Measurements from ENCODE around the gene ZNF273.
"Not testable (repeated sequence)": the region's sequence is repeated elsewhere in the genome, so short reads cannot be mapped to it uniquely, and the experiment has no call there.

Gene ZNF273

DNA sequence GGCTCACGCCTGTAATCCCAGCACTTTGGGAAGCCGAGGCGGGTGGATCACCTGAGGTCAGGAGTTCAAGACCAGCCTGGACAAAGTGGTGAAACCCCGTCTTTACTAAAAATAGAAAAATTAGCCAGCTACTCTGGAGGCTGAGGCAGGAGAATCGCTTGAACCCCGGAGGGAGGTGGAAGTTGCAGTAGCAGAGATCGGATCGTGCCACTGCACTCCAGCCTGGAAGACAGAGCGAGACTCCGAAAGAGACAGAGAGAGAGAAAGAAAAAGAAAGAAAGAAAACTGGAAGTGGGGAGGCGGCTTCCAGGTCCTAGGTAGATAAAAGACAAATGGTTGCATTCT, 640 bp upstream of the ZNF273 start:
- H4K91ac ChIP-seq (ENCODE audit: low read length); H2BK12ac ChIP-seq (ENCODE audit: low read length in 2 of 2); H3K4me1 ChIP-seq (ENCODE audit: control insufficient read depth, insufficient read depth, low read depth, low read length); H2BK5ac ChIP-seq (ENCODE audit: low read depth, low read length, poor library complexity, severe bottlenecking); H3K4ac ChIP-seq (ENCODE audit: low read depth in 1 of 2, low read length in 2 of 2); H3K9me3 ChIP-seq (ENCODE audit: control insufficient read depth, low read length); H2BK15ac ChIP-seq (ENCODE audit: low read depth, poor library complexity, severe bottlenecking); H4K8ac ChIP-seq (ENCODE audit: low read length); H3K14ac ChIP-seq (ENCODE audit: low read length in 2 of 2); H3K27ac ChIP-seq (ENCODE audit: low read length, poor library complexity, severe bottlenecking); H3K36me3 ChIP-seq (ENCODE audit: control insufficient read depth in 1 of 2, insufficient read depth in 2 of 2, low read depth in 1 of 2, low read length in 2 of 2); H3K27me3 ChIP-seq (ENCODE audit: control insufficient read depth in 1 of 2, insufficient read depth in 1 of 2, low read length in 2 of 2); DNase-seq; H3K23ac ChIP-seq (ENCODE audit: low read length in 2 of 2); H3K4me2 ChIP-seq (ENCODE audit: low read length, poor library complexity, severe bottlenecking); H2BK120ac ChIP-seq (ENCODE audit: low read depth, low read length); H3K18ac ChIP-seq (ENCODE audit: low read depth in 1 of 2, low read length in 2 of 2); H2AK5ac ChIP-seq (ENCODE audit: low read length, severe bottlenecking): not testable (repeated sequence)
- Histone ChIP-seq H3K4me3 (ENCODE audit: insufficient read depth in 1 of 2, low read depth in 1 of 2, low read length in 2 of 2) (peak overlapping the region in 1 of 2 experiments; percentile 99), H2AFZ (ENCODE audit: low read depth, low read length) (peak overlapping the region; percentile 23), H3K79me1 (replicated peaks; ENCODE audit: low read length, poor library complexity, severe bottlenecking) (peaks cover 18% of the 10 kb centered on the region), H3K9ac (ENCODE audit: low read length) (peak overlapping the region; percentile 96)
- WGBS: 77% methylated on average over 11 of the region's 11 CpGs

DNA sequence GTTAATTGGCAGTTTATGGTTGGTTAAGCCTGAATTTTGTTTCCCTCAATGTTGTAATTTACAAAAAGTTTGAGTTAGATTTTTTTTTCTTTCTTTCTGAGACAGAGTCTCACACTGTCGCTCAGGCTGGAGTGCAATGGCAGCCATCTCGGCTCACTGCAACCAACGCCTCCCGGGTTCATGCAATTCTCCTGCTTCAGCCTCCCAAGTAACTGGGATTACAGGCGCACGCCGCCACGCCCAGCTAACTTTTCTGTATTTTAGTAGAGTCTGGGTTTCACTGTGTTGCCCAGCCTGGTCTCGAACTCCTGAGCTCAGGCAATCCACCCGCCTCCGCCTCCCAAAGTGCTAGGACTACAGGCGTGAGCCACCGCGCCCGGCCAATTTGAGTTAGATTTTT, 935 bp downstream of the ZNF273 start:
- Histone ChIP-seq H3K4me1 (ENCODE audit: control insufficient read depth, insufficient read depth, low read depth, low read length) (peaks cover 3% of the 10 kb centered on the region), H3K14ac (ENCODE audit: low read length in 2 of 2) (no peak overlapping the region), H3K9ac (ENCODE audit: low read length) (peak overlapping the region; percentile 96), H3K23ac (ENCODE audit: low read length in 2 of 2) (no peak overlapping the region), H4K91ac (ENCODE audit: low read length) (no peak overlapping the region), H3K27me3 (ENCODE audit: control insufficient read depth in 1 of 2, insufficient read depth in 1 of 2, low read length in 2 of 2) (no peaks in the 10 kb centered on the region), H4K8ac (ENCODE audit: low read length) (no peak overlapping the region), H3K18ac (ENCODE audit: low read depth in 1 of 2, low read length in 2 of 2) (no peak overlapping the region), H3K79me1 (replicated peaks; ENCODE audit: low read length, poor library complexity, severe bottlenecking) (peaks cover 26% of the 10 kb centered on the region), H2BK12ac (ENCODE audit: low read length in 2 of 2) (no peak overlapping the region), H2BK15ac (ENCODE audit: low read depth, poor library complexity, severe bottlenecking) (no peak overlapping the region), H3K36me3 (ENCODE audit: control insufficient read depth in 1 of 2, insufficient read depth in 2 of 2, low read depth in 1 of 2, low read length in 2 of 2) (no peaks in the 10 kb centered on the region), H2BK5ac (ENCODE audit: low read depth, low read length, poor library complexity, severe bottlenecking) (no peak overlapping the region), H3K4me2 (ENCODE audit: low read length, poor library complexity, severe bottlenecking) (peak overlapping the region; percentile 68), H3K4ac (ENCODE audit: low read depth in 1 of 2, low read length in 2 of 2) (no peak overlapping the region), H3K4me3 (ENCODE audit: insufficient read depth in 1 of 2, low read depth in 1 of 2, low read length in 2 of 2) (peak overlapping the region in 1 of 2 experiments; percentile 99), H2BK120ac (ENCODE audit: low read depth, low read length) (no peak overlapping the region), H3K27ac (ENCODE audit: low read length, poor library complexity, severe bottlenecking) (no peak overlapping the region), H3K9me3 (ENCODE audit: control insufficient read depth, low read length) (no peaks in the 10 kb centered on the region), H2AFZ (ENCODE audit: low read depth, low read length) (no peak overlapping the region), H2AK5ac (ENCODE audit: low read length, severe bottlenecking) (no peak overlapping the region)
- no peak for DNase-seq
- WGBS: 92% methylated on average over 15 of the region's 15 CpGs

DNA sequence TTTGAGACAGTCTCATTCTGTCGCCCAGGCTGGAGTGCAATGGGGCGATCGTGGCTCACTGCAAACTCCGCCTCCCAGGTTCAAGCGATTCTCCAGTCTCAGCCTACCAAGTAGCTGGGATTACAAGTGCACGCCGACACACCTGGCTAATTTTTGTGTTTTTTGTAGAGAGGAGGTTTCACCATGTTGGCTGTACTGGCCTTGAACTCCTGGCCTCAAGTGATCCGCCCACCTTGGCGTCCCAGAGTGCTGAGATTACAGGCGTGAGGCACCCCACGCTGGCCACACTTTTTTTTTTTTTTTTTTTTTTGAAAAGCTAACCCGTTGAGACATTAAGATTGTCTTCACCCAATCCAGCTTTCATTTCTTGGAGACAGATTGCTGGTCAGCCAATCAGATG, 2.1 kb downstream of the ZNF273 start:
- H3K27ac ChIP-seq (ENCODE audit: low read length, poor library complexity, severe bottlenecking): no peak overlapping the region
- no peak overlapping the region for H3K14ac ChIP-seq (ENCODE audit: low read length in 2 of 2)
- H3K36me3 ChIP-seq (ENCODE audit: control insufficient read depth in 1 of 2, insufficient read depth in 2 of 2, low read depth in 1 of 2, low read length in 2 of 2): no peaks in the 10 kb centered on the region
- H2BK15ac ChIP-seq (ENCODE audit: low read depth, poor library complexity, severe bottlenecking): no peak overlapping the region
- peak overlapping the region in 1 of 2 experiments; percentile 45 for H3K4me3 ChIP-seq (ENCODE audit: insufficient read depth in 1 of 2, low read depth in 1 of 2, low read length in 2 of 2)
- 82% methylated on average over 11 of the region's 12 CpGs for WGBS
- H2BK12ac ChIP-seq (ENCODE audit: low read length in 2 of 2): no peak overlapping the region
- no peak overlapping the region for H3K4me2 ChIP-seq (ENCODE audit: low read length, poor library complexity, severe bottlenecking)
- no peak overlapping the region for H3K23ac ChIP-seq (ENCODE audit: low read length in 2 of 2)
- no peak for DNase-seq
- H3K18ac ChIP-seq (ENCODE audit: low read depth in 1 of 2, low read length in 2 of 2): no peak overlapping the region
- no peaks in the 10 kb centered on the region for H3K27me3 ChIP-seq (ENCODE audit: control insufficient read depth in 1 of 2, insufficient read depth in 1 of 2, low read length in 2 of 2)
- H4K91ac ChIP-seq (ENCODE audit: low read length): no peak overlapping the region
- no peak overlapping the region for H3K9ac ChIP-seq (ENCODE audit: low read length)
- no peaks in the 10 kb centered on the region for H3K9me3 ChIP-seq (ENCODE audit: control insufficient read depth, low read length)
- H2BK120ac ChIP-seq (ENCODE audit: low read depth, low read length): no peak overlapping the region
- peaks cover 27% of the 10 kb centered on the region for H3K79me1 ChIP-seq (replicated peaks; ENCODE audit: low read length, poor library complexity, severe bottlenecking)
- H2AK5ac ChIP-seq (ENCODE audit: low read length, severe bottlenecking): no peak overlapping the region
- H4K8ac ChIP-seq (ENCODE audit: low read length): no peak overlapping the region
- no peak overlapping the region for H3K4ac ChIP-seq (ENCODE audit: low read depth in 1 of 2, low read length in 2 of 2)
- H2AFZ ChIP-seq (ENCODE audit: low read depth, low read length): no peak overlapping the region
- peaks cover 3% of the 10 kb centered on the region for H3K4me1 ChIP-seq (ENCODE audit: control insufficient read depth, insufficient read depth, low read depth, low read length)
- no peak overlapping the region for H2BK5ac ChIP-seq (ENCODE audit: low read depth, low read length, poor library complexity, severe bottlenecking)

DNA sequence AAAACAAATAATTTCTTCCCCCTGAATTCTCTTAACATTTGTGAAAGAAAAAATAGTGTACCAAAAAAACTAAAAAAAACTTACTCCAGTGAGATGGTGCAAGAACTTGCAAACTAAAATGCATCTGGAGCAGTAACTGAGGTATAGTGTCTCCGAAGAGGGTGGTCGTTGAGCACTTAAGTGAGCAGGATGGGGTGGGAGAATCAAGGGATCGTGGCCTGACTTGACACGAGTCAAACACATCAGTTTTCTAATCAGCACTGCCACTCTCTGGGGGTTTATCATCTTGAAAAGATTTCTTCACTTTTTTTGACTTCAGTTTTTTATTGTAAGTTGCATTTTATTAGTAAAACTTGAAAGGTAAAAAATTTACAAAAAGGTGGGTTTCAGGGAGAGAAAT, 2.5 kb downstream of the ZNF273 start:
- H4K91ac ChIP-seq (ENCODE audit: low read length): no peak overlapping the region
- H2BK120ac ChIP-seq (ENCODE audit: low read depth, low read length): no peak overlapping the region
- no peak overlapping the region for H2BK15ac ChIP-seq (ENCODE audit: low read depth, poor library complexity, severe bottlenecking)
- H3K79me1 ChIP-seq (replicated peaks; ENCODE audit: low read length, poor library complexity, severe bottlenecking): peaks cover 27% of the 10 kb centered on the region
- no peak for DNase-seq
- no peak overlapping the region for H3K4ac ChIP-seq (ENCODE audit: low read depth in 1 of 2, low read length in 2 of 2)
- H2BK5ac ChIP-seq (ENCODE audit: low read depth, low read length, poor library complexity, severe bottlenecking): no peak overlapping the region
- peak overlapping the region in 1 of 2 experiments; percentile 45 for H3K4me3 ChIP-seq (ENCODE audit: insufficient read depth in 1 of 2, low read depth in 1 of 2, low read length in 2 of 2)
- no peaks in the 10 kb centered on the region for H3K9me3 ChIP-seq (ENCODE audit: control insufficient read depth, low read length)
- H2AK5ac ChIP-seq (ENCODE audit: low read length, severe bottlenecking): no peak overlapping the region
- peaks cover 3% of the 10 kb centered on the region for H3K4me1 ChIP-seq (ENCODE audit: control insufficient read depth, insufficient read depth, low read depth, low read length)
- no peak overlapping the region for H3K23ac ChIP-seq (ENCODE audit: low read length in 2 of 2)
- no peaks in the 10 kb centered on the region for H3K36me3 ChIP-seq (ENCODE audit: control insufficient read depth in 1 of 2, insufficient read depth in 2 of 2, low read depth in 1 of 2, low read length in 2 of 2)
- H3K9ac ChIP-seq (ENCODE audit: low read length): peak overlapping the region; percentile 35
- no peaks in the 10 kb centered on the region for H3K27me3 ChIP-seq (ENCODE audit: control insufficient read depth in 1 of 2, insufficient read depth in 1 of 2, low read length in 2 of 2)
- H3K18ac ChIP-seq (ENCODE audit: low read depth in 1 of 2, low read length in 2 of 2): no peak overlapping the region
- H2AFZ ChIP-seq (ENCODE audit: low read depth, low read length): no peak overlapping the region
- H2BK12ac ChIP-seq (ENCODE audit: low read length in 2 of 2): no peak overlapping the region
- WGBS: 89% methylated on average over 3 of the region's 4 CpGs
- no peak overlapping the region for H3K14ac ChIP-seq (ENCODE audit: low read length in 2 of 2)
- no peak overlapping the region for H4K8ac ChIP-seq (ENCODE audit: low read length)
- no peak overlapping the region for H3K4me2 ChIP-seq (ENCODE audit: low read length, poor library complexity, severe bottlenecking)
- no peak overlapping the region for H3K27ac ChIP-seq (ENCODE audit: low read length, poor library complexity, severe bottlenecking)
